BLaER1 treated with 17β-estradiol and CSF1 and Interleukin-3, amounts not matched to agents 10 nM and 100 nM (cell line): ENCODE measurements around the gene KHSRP.

Experiments used
- H3K27ac ChIP-seq, 11 experiments: shearing (Covaris generic); formaldehyde crosslinking; 2 replicates each; pipeline ENCODE4 v1.8.1; 2022
- H3K27me3 ChIP-seq, 11 experiments: shearing (Covaris generic); formaldehyde crosslinking; 2 replicates each; pipeline ENCODE4 v1.8.1; 2022
- H3K36me3 ChIP-seq, 11 experiments: shearing (Covaris generic); formaldehyde crosslinking; 2 replicates each; pipeline ENCODE4 v1.8.1; 2022
- H3K4me1 ChIP-seq, 10 experiments: shearing (Covaris generic); formaldehyde crosslinking; 2 replicates each; pipeline ENCODE4 v1.8.1; 2022
- H3K4me2 ChIP-seq, 11 experiments: shearing (Covaris generic); formaldehyde crosslinking; 2 replicates each; pipeline ENCODE4 v1.8.1; 2022
- H3K4me3 ChIP-seq, 10 experiments: shearing (Covaris generic); formaldehyde crosslinking; 2 replicates each; pipeline ENCODE4 v1.8.1; 2022
- H3K9ac ChIP-seq, 11 experiments: shearing (Covaris generic); formaldehyde crosslinking; 2 replicates each; pipeline ENCODE4 v1.8.1; 2022
- H3K9me3 ChIP-seq, 11 experiments: shearing (Covaris generic); formaldehyde crosslinking; replicated peaks in 1 of 11; 2 replicates each; pipeline ENCODE4 v1.8.1; 2022
- H4K20me1 ChIP-seq, 11 experiments: shearing (Covaris generic); formaldehyde crosslinking; 2 replicates each; pipeline ENCODE4 v1.8.1; 2022
- Cebpa-rat ChIP-seq, 11 experiments: shearing (Covaris generic); IDR thresholded peaks; 2 replicates each; pipeline ENCODE4 v1.8.1; 2022

Gene KHSRP

DNA sequence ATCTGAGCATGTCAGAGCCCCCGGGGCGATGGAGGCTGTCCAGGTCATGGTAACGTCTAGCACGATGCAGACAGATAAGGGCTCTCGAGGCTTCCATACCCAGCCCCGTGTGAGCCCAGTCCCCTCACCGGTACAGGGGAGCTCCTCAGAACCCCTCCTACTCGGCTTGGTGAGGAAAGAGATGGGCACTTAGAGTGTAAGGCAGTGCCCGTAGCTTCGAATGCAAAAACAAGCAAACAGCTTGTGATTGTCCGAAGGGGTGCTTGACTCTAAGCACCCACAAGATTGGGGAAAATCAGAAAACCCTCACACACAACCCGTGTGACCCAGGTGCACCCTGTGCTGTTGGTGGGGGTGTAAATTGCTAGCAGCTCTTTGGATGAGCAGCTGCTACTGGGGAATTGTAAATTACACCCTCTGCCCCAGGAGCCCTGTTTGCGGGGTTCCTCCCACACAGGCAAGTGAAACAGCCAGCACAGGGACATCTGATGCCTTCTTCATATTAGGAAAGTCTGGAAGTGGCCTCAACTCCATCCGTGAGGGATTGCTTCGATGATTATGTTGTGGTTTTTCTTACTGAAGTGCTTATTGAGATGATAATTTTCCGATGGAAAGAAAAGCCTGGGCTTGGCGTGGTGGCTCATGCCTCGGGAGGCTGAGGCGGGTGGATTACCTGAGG lies 48.0 kb downstream of the KHSRP start:
- Histone ChIP-seq H3K4me3 (no peak overlapping the region), H3K9me3 (peaks cover 0 to 20% (median 0%) of the 10 kb centered on the region in 11 experiments; a peak in 8 of 22 replicates), H3K9ac (peak overlapping the region in 3 of 11 experiments; percentile 16 to 40 (median 24); a peak in 3 of 22 replicates), H3K36me3 (peaks cover 41 to 76% (median 59%) of the 10 kb centered on the region in 11 experiments), H3K27me3 (no peaks in the 10 kb centered on the region), H3K4me2 (no peak overlapping the region), H4K20me1 (peaks cover 0 to 77% (median 12%) of the 10 kb centered on the region in 11 experiments; a peak in 10 of 22 replicates), H3K27ac (peak overlapping the region in 1 of 11 experiments; percentile 3; a peak in 1 of 22 replicates), H3K4me1 (peaks cover 8 to 16% (median 14%) of the 10 kb centered on the region in 10 experiments; a peak in 19 of 20 replicates)
- no peak for TF ChIP-seq Cebpa-rat (IDR thresholded peaks at IDR 0.05)

DNA sequence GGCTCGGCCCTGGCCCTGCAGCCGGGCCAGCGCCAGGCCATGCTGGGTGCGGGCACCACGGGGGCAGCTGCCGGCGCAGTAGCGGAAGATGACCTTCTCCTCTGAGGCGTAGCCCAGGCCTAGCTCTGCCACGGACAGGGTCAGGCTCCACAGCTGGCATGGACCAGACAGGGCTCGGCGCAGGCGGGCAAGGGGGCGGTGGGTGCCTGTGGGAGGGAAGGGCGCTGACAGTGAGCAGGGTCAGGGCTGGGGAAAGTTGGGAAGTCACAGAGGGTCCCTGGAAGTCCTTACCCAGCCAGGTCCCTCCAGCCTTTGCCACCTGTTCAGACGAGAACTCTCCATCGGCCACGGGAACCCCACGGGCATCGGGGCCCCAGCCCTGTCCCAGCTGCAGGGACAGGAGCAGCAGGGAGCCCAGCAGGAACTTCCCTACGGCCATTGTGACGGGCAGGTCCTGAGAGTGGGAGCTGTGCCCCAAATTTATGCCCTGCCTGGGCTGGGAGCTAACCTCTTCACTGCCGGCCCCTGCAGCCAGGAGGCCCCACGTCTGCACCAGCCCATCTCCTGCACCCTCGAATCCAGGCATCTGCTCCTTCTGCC lies 49.1 kb downstream of the KHSRP start, which contains the start of gene PSPN:
PSPN (minus strand) TSS at position 523 of the 600 bp plus-strand sequence; CDS start at position 439, 84 bp downstream.
- no peak within 1 kb of the TSS for H3K4me3 ChIP-seq
- H4K20me1 ChIP-seq, result peaks cover 0 to 66% (median 9%) of the 10 kb centered on the region in 11 experiments; a peak in 10 of 22 replicates
- no peaks in the 10 kb centered on the region for H3K27me3 ChIP-seq
- H3K4me1 ChIP-seq, result peaks cover 8 to 16% (median 14%) of the 10 kb centered on the region in 10 experiments; a peak in 19 of 20 replicates
- no peak for TF ChIP-seq Cebpa-rat (IDR thresholded peaks at IDR 0.05)
- peak within 1 kb of the TSS in 4 of 11 experiments; percentile 16 to 62 (median 32); a peak in 4 of 22 replicates for H3K9ac ChIP-seq
- H3K27ac ChIP-seq, result peak within 1 kb of the TSS in 1 of 11 experiments; percentile 3; a peak in 1 of 22 replicates
- no peak within 1 kb of the TSS for H3K4me2 ChIP-seq
- H3K9me3 ChIP-seq, result peaks cover 0 to 9% (median 0%) of the 10 kb centered on the region in 11 experiments; a peak in 7 of 22 replicates
- peaks cover 29 to 64% (median 48%) of the 10 kb centered on the region in 11 experiments for H3K36me3 ChIP-seq

DNA sequence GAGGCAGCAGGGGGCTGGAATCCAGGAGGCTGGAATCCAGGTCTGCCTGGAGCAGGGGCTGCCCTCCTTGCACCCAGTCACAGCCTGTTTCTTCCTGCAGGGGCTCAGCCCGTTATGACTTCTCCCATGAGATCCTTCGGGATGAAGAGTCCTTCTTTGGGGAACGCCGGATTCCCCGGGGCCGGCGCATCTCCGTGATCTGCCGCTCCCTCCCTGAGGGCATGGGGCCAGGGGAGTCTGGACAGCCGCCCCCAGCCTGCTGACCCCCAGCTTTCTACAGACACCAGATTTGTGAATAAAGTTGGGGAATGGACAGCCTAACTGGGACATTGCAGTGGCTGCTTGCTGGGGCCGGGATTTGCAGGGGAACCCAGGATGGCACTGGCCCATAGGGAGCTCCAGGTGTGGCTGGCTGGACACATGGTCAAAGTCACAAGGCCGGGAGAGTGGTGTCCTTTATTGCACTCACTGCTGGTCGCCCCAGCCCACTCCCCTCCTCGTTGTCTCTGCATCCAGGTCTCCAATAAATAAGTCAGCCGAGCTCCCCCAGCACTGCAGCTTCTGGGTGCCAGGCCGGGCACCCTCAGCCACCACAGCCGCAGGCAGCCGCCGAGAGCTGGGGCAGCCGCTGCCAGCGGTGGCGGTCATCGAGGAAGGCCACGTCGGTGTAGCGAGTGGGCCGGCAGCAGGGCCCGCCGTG lies 49.8 kb downstream of the KHSRP start:
- Histone ChIP-seq H3K27ac (no peak overlapping the region), H3K9ac (peak overlapping the region in 4 of 11 experiments; percentile 58 to 72 (median 67); a peak in 2 of 22 replicates), H3K27me3 (no peaks in the 10 kb centered on the region), H3K36me3 (peaks cover 23 to 58% (median 41%) of the 10 kb centered on the region in 11 experiments), H3K4me2 (no peak overlapping the region), H3K9me3 (peaks cover 0 to 2% (median 0%) of the 10 kb centered on the region in 11 experiments; a peak in 6 of 22 replicates), H4K20me1 (peaks cover 0 to 59% (median 8%) of the 10 kb centered on the region in 11 experiments; a peak in 10 of 22 replicates), H3K4me1 (peaks cover 8 to 16% (median 14%) of the 10 kb centered on the region in 10 experiments; a peak in 19 of 20 replicates), H3K4me3 (no peak overlapping the region)
- no peak for TF ChIP-seq Cebpa-rat (IDR thresholded peaks at IDR 0.05)

DNA sequence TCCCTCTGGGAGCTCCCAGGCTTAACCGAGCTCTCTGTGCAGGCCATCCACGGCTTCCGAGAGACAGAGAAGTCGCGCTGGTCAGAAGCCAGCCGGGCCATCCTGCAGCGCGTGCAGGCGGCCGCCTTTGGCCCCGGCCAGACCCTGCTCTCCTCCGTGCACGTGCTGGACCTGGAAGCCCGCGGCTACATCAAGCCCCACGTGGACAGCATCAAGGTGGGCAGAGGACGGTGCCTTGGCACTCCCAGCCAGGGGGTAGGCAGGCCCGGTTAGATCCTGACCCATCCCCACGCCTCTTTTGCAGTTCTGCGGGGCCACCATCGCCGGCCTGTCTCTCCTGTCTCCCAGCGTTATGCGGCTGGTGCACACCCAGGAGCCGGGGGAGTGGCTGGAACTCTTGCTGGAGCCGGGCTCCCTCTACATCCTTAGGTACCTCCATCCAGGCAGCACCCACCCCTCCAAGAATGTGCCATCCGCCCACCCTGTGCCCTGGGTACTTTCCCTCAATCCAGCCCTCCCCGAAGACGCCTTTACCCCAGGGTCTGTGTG lies 50.4 kb downstream of the KHSRP start:
- Histone ChIP-seq H3K9me3 (no peaks in the 10 kb centered on the region), H3K27me3 (no peaks in the 10 kb centered on the region), H3K4me2 (peak overlapping the region; percentile 65 to 87 (median 83)), H3K36me3 (peaks cover 18 to 55% (median 39%) of the 10 kb centered on the region in 11 experiments), H3K27ac (peak overlapping the region in 7 of 11 experiments; percentile 43 to 67 (median 60); a peak in 11 of 22 replicates), H3K9ac (peak overlapping the region in 10 of 11 experiments; percentile 7 to 72 (median 60); a peak in 16 of 22 replicates), H3K4me1 (peaks cover 8 to 16% (median 14%) of the 10 kb centered on the region in 10 experiments; a peak in 19 of 20 replicates), H3K4me3 (peak overlapping the region in 8 of 10 experiments; percentile 52 to 70 (median 58); a peak in 17 of 20 replicates), H4K20me1 (peaks cover 0 to 53% (median 5%) of the 10 kb centered on the region in 11 experiments; a peak in 10 of 22 replicates)
- TF ChIP-seq Cebpa-rat (IDR thresholded peaks at IDR 0.05), result no peak

DNA sequence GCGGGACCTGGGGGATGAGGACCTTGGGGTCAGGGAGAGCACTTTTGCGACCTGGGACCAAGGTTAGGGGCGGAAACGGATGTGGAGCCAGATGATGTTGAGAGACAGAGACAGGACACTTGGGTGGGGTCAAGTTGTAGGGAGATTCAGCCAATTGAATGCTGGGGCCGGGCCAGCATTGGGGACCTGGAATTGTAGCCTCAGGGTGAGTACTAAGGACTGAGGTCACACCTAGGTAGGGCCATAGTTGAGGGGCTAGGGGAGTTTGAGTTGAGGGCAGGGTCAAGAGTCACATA lies 50.9 kb downstream of the KHSRP start:
- Histone ChIP-seq H3K9me3 (no peaks in the 10 kb centered on the region), H4K20me1 (peaks cover 0 to 48% (median 5%) of the 10 kb centered on the region in 11 experiments; a peak in 10 of 22 replicates), H3K4me1 (peaks cover 8 to 16% (median 14%) of the 10 kb centered on the region in 10 experiments; a peak in 19 of 20 replicates), H3K4me3 (peak overlapping the region; percentile 45 to 70 (median 58)), H3K9ac (peak overlapping the region in 10 of 11 experiments; percentile 7 to 72 (median 60); a peak in 17 of 22 replicates), H3K27ac (peak overlapping the region in 8 of 11 experiments; percentile 26 to 67 (median 58); a peak in 14 of 22 replicates), H3K4me2 (peak overlapping the region; percentile 65 to 87 (median 83)), H3K27me3 (no peaks in the 10 kb centered on the region), H3K36me3 (peaks cover 18 to 55% (median 39%) of the 10 kb centered on the region in 11 experiments)
- TF ChIP-seq Cebpa-rat (IDR thresholded peaks at IDR 0.05), result no peak

DNA sequence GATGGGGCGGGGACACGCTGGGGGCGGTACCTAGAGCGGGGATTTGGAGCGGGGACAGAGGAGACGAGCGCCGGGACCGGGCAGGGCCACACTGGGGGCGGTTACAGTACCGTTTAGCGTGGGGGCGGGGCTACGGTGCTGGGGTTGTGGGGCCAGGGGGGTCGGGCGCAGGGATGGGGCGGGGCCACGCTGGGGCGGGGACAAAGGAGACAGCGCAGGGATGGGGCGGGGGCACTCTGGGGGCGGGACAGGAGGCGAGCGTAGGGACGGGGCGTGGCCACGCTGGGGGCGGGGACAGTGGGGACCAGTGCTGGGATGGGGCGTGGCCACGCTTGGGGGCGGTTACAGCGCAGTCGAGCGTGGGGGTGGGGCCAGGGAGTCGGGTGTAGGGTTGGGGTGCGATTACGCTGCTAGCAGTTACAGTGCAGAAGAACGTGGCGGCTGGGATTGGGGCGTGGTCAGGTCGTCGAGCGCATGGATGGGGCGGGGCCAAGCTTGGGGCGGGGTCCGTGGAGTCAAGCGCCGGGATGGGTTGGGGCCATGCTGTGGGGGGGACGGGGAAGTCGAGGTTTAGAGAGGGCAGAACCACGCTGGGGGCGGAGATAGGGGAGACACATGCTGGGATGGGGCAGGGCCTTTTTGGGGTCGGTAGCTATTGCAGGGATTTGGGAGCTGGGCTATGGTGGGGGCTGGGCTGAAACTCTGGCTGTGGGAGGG lies 51.4 kb downstream of the KHSRP start:
- no peaks in the 10 kb centered on the region for H3K27me3 ChIP-seq

DNA sequence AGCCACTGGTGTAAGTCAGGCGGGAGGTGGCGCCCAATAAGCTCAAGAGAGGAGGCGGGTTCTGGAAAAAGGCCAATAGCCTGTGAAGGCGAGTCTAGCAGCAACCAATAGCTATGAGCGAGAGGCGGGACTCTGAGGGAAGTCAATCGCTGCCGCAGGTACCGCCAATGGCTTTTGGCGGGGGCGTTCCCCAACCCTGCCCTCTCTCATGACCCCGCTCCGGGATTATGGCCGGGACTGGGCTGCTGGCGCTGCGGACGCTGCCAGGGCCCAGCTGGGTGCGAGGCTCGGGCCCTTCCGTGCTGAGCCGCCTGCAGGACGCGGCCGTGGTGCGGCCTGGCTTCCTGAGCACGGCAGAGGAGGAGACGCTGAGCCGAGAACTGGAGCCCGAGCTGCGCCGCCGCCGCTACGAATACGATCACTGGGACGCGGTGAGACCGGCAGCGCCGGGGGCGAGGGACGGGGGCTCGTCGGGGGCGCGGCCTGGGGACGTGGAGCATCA lies 52.0 kb downstream of the KHSRP start, which contains the start of gene ALKBH7:
ALKBH7 (plus strand) TSS at position 201 of the 502 bp plus-strand sequence; CDS start at position 228, 27 bp downstream.
- H4K20me1 ChIP-seq, result peaks cover 0 to 42% (median 4%) of the 10 kb centered on the region in 11 experiments; a peak in 9 of 22 replicates
- H3K4me3 ChIP-seq, result peak within 1 kb of the TSS; percentile 71 to 88 (median 76)
- no peak for TF ChIP-seq Cebpa-rat (IDR thresholded peaks at IDR 0.05)
- H3K9me3 ChIP-seq, result no peaks in the 10 kb centered on the region
- no peaks in the 10 kb centered on the region for H3K27me3 ChIP-seq
- peak within 1 kb of the TSS; percentile 80 to 92 (median 88) for H3K27ac ChIP-seq
- peak within 1 kb of the TSS; percentile 65 to 98 (median 86) for H3K4me2 ChIP-seq
- H3K9ac ChIP-seq, result peak within 1 kb of the TSS; percentile 84 to 92 (median 89)
- H3K4me1 ChIP-seq, result peaks cover 8 to 16% (median 14%) of the 10 kb centered on the region in 10 experiments; a peak in 19 of 20 replicates
- H3K36me3 ChIP-seq, result peaks cover 20 to 55% (median 41%) of the 10 kb centered on the region in 11 experiments

More for the DNA sequence above, 51.4 kb downstream of the KHSRP start:
- Histone ChIP-seq H3K27ac (peak overlapping the region; percentile 80 to 92 (median 88)), H3K36me3 (peaks cover 18 to 55% (median 39%) of the 10 kb centered on the region in 11 experiments), H3K9ac (peak overlapping the region; percentile 84 to 92 (median 89)), H4K20me1 (peaks cover 0 to 47% (median 5%) of the 10 kb centered on the region in 11 experiments; a peak in 10 of 22 replicates), H3K4me1 (peaks cover 8 to 16% (median 14%) of the 10 kb centered on the region in 10 experiments; a peak in 19 of 20 replicates), H3K4me2 (peak overlapping the region; percentile 65 to 87 (median 83)), H3K4me3 (peak overlapping the region; percentile 71 to 88 (median 76)), H3K9me3 (no peaks in the 10 kb centered on the region)
- no peak for TF ChIP-seq Cebpa-rat (IDR thresholded peaks at IDR 0.05)
